ENCODE results near the gene NEK5.
"Not testable (repeated sequence)": the region's sequence is repeated elsewhere in the genome, so short reads cannot be mapped to it uniquely, and the experiment has no call there.

The NEK5 gene

DNA sequence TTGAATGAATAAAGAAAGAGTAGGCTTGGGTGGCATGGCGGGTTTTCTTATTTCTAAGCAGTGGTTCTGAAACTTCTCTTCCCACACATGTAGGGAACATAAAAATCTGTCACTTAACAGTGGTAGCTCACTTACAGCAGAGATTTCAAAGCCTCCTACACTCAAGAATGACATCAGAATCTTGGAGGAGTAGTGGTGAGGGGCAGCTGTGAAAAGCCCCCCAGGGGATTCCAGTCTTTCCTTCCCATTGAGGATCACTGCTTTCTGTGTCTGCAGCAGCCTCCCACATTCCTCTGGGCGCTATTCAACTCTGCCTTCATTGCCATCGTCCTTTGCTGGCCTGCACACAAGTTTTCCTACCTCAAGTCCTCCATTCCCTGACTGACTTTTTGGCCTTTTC lies 8.6 kb upstream of the NEK5 start:
- no peak for DNase-seq

DNA sequence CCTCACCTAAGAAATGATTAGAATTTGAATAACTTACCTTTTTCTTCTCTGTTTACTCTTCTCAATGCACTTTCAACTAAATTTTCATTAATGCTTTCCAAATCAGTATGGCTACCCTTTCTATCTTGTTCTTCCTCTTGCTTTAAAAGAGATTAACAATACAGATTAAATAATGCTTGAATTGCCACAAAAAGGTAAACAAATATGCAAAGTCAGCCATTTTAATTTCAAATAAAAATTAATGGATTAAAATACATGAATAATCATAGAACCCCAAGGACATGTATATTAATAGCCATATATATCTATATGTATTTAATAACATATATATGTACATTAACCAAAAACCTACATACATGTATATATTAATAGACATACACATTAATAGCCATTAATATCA lies 7.9 kb upstream of the NEK5 start:
- DNase-seq: no peak

DNA sequence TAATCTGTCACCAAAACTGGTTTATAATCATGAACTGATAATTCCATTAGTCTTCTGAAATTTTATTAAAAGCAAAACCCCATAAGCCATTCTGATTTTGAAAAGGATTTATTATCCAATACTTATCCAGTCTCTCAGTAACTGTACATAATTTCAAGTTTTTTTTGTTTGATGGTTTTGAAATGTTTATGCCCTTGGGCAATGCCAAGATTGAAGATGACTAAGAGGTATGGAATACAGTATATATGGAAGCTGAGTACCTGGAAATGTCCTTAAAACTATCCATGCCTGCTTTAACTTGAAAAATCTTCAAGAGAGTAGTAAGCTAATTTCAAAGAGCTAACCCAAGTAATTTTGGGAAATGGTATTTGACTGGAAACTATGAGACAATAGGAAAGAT lies 1.8 kb upstream of the NEK5 start:
- DNase-seq: no peak

DNA sequence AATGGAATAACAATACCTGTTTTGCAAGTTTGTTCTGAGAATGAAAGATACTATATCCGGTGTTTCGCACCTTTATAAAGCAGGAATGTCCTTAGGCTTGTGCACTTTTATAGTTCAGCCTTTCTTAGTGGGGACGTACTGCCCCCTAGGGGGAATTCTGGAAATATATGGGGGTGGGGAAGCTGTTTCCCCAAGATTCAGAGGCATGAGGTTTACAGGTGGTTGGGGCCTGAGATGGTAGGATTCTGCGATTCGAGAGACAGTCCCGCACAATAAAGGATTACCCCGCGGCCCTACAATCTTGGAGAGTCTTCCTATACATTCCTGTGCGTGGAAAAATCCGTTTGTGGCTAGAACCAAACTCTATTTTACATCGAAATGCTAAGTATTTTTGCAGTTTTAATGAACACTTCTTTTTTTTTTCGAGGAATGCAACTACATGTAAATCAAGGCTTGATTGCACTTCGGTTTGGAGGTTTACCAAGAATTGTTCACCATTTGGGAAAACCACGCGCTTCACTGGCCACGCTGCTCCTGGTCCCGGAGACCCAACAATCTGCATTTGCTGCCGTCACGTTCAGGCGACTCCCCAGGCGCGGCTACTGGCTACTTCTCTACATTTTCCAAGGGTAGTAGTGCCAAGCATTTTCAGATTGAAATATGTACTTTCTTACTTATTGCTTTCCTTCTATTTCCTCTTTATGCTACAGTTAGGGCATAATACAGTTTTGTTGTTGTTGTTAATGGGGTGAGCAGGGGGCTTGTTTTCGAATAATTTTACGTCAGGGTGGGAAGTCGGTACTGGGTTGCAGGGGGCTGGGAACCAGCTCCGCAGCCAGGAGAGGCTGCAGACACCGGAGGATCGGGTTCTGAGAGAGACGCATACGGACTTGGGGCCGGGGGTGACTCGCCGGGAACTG lies 830 bp downstream of the NEK5 start:
- peak in 3 of 4 experiments; percentile 1 to 12 (median 3) for DNase-seq

DNA sequence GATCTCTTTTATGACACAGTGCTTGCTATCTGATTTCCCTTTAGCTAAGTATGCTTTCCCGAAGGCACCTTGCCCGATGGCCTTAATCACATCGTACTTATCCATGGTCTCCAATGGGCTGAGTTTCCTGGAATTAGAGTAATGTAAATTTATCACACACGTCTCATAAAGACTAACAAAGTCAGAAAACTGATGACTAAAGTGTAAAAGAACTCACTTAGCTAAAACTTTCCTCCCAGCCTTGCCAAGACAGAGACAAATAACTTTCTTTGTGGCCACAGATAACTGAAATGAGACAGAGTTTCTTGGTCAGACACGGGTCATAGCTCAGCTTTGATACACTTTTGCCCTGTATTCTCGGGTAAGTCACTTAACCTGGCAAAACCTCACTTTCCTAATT lies 1.5 kb downstream of the NEK5 start:
- no peak for DNase-seq

DNA sequence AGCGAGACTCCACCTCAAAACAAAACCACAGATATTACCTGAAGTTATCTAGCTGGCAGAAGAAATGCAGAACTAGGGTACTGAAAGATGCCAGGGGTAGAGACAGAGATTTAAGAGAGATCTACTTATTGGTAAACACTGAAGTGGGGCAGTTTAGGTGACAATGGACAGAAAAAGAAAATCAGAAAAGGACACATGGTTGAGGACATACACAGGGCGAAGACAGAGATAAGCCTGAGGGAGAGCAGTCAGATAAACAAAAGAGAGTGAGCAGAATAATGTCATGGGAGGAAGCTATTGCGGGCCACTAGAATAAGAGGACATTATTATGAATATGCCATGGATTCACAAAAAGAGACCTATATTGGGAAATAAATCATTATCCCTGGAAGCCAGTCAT lies 3.3 kb downstream of the NEK5 start:
- no peak for DNase-seq

DNA sequence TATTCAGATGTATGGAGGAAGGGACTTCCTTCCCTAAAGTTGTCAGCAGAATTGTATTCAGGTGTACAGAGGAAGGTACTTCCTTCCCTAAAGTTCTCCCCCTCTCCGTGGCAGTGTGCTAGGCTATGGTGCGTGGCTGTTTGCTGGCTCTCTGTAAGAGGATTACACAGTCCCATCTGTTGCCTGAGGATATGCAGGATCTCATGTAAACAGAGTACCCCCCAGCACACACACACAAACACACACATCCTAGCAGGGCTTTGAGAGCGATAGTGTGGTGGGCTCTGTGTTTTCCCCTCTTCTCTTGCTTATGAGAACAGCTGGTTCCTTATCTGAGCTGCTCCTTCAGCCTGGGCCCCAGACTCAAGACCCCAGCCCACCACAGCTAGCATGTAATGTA lies 10.3 kb downstream of the NEK5 start:
- no peak for DNase-seq

DNA sequence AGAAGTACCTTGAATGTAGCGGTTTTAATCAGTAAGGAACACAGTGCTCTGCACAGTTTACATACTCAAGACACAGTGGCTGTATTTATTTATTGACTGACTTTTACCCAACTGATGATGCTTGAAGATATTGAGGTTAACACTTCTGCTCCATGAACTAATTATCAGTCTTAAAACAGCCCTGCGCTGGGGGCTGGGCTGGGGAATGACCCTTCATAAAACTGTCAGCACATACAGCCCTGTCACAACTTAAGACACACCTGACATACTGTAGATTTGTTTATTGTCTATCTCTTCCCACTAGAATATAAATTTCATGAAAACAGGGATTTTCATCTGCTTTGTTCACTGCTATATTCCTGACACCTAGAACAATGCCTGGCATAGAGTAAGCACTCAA lies 10.8 kb downstream of the NEK5 start:
- no peak for DNase-seq

DNA sequence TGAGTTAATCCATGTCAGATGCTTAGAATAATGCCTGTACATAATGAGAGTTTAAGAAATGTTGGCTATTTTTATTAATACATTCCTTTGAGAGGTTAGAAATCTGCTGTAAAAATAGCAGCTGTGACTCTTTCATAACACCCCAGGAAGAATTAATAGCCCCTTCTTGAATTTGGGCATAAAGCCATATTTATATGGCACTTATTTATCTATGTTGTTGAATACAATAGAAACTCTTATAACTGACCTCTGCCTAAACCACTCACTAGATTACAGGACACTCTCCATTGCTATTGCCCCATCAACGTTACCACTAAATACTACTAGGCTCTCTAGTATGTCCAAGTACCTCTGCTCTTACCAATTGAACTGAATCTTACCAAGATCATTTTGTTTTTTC lies 16.3 kb downstream of the NEK5 start:
- no peak for DNase-seq

DNA sequence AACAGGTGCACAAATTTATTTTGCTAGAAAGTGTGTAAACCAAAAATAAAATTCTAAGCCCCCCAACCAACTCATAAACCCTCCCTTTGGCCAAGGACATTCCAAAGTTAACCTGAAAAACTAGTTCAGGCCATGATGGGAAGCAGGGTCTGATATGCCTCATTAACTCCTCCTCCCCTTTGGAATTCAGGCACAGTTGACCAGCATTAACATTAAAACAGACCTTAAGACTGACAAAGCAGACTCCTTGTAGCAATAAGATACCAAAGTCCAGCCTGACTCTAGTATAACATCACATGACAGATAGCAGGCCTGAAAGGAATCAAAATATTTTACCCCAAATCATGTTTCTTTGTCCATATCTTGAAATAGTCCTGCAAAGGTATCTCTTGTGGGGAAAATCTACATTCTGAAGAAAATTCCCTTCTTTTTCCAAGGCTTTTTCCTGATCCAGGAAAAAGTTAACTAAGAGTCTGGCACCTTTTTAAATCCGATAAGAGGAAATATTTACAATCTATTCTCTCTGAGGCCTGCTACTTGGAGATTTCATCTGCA lies 19.7 kb downstream of the NEK5 start:
- no peak for DNase-seq

DNA sequence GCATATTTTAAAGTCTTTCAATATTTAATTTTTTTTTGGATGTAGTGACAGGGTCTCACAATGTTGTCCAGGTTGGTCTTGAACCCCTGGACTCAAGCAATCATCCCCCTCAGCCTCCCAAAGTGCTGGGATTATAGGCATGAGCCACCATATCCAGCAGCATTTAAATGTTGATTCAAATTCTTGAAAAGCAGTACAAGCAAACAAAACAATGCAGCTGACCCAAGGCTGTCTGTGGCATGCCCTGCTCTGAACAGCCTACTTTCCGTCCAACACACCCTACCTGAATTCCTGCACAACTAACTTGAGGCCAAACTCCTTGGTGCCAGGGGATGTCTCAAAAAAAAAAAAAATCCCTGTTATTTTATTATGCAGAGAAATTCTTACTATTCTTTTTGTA lies 23.0 kb downstream of the NEK5 start:
- DNase-seq: no peak

DNA sequence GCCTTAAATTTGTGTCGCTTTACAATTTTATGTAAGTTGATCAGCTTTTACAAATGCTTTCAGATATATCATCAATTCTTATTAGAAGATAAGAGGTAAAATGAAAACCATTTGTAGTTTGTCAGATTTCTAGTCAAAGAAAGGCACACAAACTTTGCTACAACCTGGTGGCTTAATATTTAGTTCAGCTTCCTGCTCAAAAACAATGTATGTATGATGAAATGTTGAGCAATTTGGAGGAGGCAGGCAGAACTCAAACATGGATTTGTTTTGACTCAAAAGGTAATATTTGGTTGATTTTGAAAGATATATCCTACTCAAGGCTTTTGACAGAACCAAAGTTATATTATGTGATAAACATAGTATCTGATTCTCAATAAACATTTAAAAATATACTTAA lies 24.2 kb downstream of the NEK5 start:
- DNase-seq: no peak

DNA sequence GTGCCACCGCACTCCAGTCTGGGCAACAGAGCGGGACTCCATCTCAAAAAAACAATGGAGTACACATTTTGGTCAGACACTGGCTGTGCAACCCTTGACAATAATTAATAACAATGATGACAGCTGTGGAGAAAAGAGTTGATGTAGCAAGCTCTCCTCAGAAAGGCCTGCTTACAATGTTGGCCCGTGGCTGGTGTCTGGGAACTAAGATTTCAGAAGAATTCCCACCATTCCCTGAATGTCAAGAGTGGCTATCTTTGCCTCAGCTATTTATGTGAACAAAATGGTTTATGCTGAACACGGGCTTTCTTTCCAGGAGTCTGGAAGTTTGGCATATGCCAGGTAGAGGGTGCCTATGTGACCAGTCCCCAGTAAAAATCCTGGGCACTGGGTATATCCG lies 25.5 kb downstream of the NEK5 start:
- DNase-seq: no peak

DNA sequence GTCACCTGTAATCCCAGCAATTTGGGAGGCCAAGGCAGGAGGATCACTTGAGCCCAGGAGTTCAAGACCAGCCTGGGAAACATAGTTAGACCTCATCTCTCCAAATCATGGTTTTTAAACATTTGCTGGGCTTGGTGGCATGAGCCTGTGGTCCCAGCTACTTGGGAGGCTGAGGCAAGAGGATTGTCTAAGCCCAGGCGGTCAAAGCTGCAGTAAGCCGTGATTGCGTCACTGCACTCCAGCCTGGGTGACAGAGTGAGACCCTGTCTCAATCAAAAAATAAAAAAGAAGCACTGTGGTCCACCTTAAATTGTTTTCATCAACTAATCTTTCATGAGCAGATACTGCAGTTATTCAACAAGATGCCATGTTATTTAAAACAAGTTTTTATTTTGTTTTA lies 26.4 kb downstream of the NEK5 start:
- not testable (repeated sequence) for DNase-seq

DNA sequence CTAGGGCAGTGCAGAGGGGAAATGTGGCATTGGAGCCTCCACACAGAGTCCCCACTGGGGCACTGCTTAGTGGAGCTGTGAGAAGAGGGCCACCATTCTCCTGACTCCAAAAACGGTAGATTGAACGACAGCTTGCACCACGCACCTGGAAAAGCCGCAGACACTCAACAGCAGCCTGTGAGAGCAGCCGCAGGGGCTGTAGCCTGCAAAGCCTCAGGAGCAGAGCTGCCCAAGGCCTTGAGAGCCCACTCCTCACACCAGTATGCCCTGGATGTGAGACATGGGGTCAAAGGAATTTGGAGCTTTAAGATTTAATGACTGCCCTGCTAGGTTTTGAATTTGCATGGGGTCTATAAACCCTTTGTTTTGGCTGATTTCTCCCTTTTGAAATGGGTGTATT lies 31.7 kb downstream of the NEK5 start:
- no peak for DNase-seq

DNA sequence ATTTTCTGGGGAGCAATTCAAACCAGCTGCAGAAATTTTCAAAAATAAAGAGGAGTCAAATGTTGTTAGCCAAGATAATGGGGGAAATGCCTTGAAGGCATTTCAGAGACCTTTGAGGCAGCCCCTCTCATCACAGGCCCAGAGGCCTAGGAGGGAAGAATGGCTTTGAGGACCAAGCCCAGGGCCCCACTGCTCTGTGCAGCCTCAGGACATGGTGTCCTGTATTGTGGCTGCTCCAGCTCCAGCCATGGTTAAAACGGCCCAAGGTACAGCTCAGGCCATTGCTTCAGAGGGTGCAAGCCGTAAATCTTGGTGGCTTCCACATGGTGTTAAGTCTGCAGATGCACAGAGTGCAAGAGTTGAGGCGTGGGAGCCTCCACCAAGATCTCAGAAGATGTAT lies 32.1 kb downstream of the NEK5 start:
- no peak for DNase-seq

DNA sequence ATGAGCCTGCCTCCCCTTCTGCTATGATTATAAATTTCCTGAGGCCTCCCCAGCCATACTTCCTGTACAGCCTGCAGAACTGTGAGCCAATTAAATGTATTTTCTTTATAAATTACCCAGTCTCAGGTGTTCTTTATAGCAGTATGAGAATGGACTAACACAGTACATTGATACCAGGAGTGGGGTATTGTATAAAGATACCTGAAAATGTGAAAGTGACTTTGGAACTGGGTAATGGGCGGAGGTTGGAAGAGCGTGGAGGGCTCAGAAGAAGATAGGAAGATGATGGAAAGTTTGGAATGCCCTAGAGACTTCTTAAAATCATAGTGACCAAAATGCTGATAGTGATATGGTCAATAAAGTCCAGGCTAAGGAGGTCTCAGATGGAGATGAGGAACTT lies 32.8 kb downstream of the NEK5 start:
- DNase-seq: no peak

DNA sequence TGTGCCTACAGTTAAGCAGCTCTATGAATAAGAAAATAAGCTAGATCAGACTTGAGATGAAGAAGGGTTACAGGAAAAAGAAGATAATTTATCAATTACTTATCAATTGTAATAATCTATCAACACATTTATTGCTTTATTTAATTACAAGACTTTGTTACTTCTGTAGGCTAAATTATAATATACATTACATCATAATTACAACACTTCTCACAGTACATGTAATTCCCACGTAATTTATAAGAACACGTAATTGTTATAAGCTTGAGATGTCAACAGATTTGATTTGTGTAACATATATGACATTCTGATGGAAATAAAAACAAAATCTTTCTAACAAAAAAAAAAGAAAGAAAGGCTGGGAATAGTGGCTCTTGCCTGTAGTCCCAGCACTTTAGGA lies 36.8 kb downstream of the NEK5 start:
- DNase-seq: no peak

DNA sequence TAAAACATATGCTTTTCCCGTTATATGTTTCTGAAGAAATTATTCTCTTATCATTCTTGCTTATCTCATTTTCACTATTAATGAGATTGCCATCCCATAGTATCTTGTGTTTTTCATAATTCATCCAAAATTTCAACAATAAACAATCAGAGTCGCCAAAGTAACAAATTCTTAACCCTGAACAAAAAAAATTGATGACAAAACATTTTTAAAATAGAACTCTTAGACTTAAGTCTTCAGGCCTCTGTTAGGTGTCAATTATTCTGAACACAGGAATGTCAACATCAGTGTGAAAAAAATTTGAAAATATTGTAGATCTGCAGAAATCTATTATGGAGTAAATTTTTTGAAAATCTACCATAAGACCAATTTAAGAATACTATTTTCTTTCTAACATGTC lies 37.4 kb downstream of the NEK5 start:
- no peak for DNase-seq

DNA sequence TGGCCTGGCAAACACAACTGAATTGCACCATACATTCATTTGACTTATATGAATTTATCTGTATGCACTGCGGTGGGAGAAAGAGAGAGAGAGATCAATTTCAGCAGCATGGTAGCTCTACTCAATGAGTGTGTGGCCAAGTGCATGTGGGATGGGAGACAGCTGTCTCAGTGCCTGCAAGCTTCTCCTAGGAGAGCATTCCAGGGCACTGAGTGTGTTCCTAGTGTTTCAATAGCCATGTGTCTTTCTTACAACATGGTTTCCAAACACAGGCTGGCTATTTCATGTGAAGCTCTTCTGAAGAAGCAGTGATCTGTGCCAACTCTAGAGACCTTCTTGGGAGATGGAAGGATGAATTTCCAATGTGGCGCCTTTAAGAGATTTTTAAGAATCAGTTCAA lies 43.5 kb downstream of the NEK5 start:
- no peak for DNase-seq

DNA sequence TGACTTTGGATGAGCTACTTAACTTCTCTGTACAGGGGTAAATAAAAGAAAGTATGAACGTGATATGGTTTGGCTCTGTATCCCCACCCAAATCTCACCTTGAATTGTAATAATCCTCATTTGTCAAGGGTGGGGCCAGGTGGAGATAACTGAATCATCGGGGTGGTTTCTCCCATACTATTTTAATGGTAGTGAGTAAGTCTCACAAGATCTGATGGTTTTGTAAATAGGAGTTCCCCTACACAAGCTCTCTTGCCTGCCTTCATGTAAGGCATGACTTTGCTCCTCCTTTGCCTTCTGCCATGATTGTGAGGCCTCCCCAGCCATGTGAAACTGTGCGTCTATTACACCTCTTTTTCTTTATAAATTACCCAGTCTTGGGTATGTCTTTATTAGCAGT lies 43.9 kb downstream of the NEK5 start:
- not testable (repeated sequence) for DNase-seq

DNA sequence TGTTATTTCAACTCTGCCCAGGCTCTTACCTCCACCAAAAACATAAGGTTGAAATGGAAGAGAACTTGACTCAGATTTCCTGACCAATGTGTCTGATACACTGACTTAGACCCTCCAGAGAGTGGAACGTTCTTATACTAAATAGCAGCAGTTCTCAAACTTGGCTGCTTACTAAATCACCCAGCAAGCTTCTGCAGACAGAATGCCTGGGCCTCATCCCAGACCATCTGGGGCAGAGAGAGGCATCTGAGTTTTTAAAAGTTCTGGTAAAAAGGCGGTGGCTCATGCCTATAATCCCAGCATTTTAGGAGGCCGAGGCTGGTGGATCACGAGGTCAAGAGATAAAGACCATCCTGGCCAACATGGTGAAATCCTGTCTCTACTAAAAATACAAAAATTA lies 46.3 kb downstream of the NEK5 start:
- DNase-seq: no peak

DNA sequence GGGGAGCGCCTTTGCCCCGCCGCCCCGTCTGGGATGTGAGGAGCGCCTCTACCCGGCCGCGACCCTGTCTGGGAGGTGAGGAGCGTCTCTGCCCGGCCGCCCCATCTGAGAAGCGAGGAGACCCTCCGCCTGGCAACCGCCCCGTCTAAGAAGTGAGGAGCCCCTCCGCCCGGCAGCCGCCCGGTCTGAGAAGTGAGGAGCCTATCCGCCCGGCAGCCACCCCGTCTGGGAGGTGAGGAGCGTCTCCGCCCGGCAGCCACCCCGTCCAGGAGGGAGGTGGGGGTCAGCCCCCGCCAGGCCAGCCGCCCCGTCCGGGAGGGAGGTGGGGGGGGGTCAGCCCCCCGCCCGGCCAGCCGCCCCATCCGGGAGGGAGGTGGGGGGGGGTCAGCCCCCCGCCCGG lies 49.0 kb downstream of the NEK5 start:
- DNase-seq: not testable (repeated sequence)

DNA sequence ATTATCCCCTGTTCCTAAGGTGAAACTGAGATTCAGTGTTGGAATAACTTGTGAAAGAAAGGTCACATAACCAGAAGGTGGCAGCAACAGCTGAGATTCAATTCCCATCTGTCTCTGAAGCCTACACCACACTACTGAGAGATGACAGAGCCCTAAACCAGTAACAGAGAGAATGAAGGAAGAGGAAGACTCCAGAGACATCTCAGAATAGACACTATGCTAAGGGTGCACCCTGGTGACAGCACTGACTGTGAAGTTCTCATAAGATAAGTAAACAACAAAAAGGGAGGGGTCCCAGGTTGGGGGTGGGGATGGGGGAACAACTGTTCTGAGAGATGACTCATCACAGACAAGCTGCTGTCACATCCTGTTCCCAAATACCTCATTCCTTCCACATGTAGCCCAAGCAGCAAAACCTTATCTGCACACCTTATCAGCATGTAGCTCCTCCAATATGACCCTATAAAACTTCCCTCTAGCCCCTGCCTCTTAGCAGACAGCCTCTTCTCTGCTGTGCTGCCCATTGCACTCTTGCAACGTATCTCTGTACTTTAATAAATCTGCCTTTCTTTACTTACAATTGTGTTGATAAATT lies 57.8 kb downstream of the NEK5 start:
- no peak for DNase-seq

DNA sequence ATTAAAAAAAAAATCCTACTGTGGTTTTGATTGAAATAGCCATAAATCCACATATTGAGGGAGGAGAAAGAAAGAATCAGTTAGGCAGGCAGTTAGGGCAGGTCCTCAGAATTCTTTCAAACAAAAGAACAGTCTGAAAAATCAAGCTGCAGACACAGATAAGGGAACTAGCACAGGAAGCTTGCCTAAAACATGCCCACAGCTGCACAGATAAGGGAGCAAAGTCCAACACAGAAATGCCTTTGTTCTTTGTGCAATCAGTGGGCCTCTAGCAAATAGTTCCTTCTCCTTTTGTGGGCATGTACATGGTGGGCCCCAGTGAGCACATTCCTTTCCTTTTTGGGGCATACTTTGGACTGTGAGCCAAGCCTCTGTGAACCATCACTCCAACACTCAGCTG lies 61.6 kb downstream of the NEK5 start:
- DNase-seq: no peak

All from activated CD4-positive, CD25-positive, alpha-beta regulatory T cell (primary cell).